ENCODE results near the gene PPM1K. TPM values are rescaled to one million over a fixed set of nuclear protein-coding genes. Genes with fewer than 3 reads are reported as not detected.

Gene PPM1K
- total RNA-seq, 6 donors from 2014 or later, result 18.4 to 56.0 (median 26.0) TPM

GRCh38 chr4:88217169-88217568 lies 67.2 kb downstream of the PPM1K start:
- H3K27ac ChIP-seq, result no peak overlapping the region
- ATAC-seq (ENCODE audit: low FRiP score in 2 of 2) (no peak), DNase-seq (no peak)
- no peaks in the 10 kb centered on the region for H3K27me3 ChIP-seq
- H3K9me3 ChIP-seq, result no peaks in the 10 kb centered on the region
- TF ChIP-seq POLR2AphosphoS5 (IDR thresholded peaks at IDR 0.05) (no peak), EP300 (IDR thresholded peaks at IDR 0.05) (no peak), CTCF (IDR thresholded peaks at IDR 0.05) (no peak), POLR2A (IDR thresholded peaks at IDR 0.05) (no peak)
- H3K36me3 ChIP-seq, result no peaks in the 10 kb centered on the region
- 83 to 97% methylated on average over 4 of the region's 4 CpGs for WGBS, 2 donors
- H3K4me1 ChIP-seq, result peaks cover 0 to 4% (median 0%) of the 10 kb centered on the region in 4 donors
- no peak overlapping the region for H3K4me3 ChIP-seq

GRCh38 chr4:88216395-88216794 lies 68.0 kb downstream of the PPM1K start:
- ATAC-seq (ENCODE audit: low FRiP score in 2 of 2), result peak in 1 of 2 donors; percentile 45
- Histone ChIP-seq H3K4me3 (no peak overlapping the region), H3K36me3 (no peaks in the 10 kb centered on the region), H3K9me3 (no peaks in the 10 kb centered on the region), H3K4me1 (peaks cover 0 to 4% (median 0%) of the 10 kb centered on the region in 4 donors), H3K27ac (no peak overlapping the region), H3K27me3 (no peaks in the 10 kb centered on the region)
- WGBS, 2 donors, result 71 to 81% methylated on average over 6 of the region's 6 CpGs
- no peak for TF ChIP-seq EP300 (IDR thresholded peaks at IDR 0.05)
- TF ChIP-seq POLR2AphosphoS5 (IDR thresholded peaks at IDR 0.05), result no peak
- no peak for TF ChIP-seq CTCF (IDR thresholded peaks at IDR 0.05)
- no peak for TF ChIP-seq POLR2A (IDR thresholded peaks at IDR 0.05)
- peak in 1 of 2 donors; percentile 52 for DNase-seq

GRCh38 chr4:88215351-88215750 lies 69.0 kb downstream of the PPM1K start:
- Histone ChIP-seq H3K4me3 (no peak overlapping the region), H3K4me1 (peaks cover 0 to 4% (median 0%) of the 10 kb centered on the region in 4 donors), H3K9me3 (no peaks in the 10 kb centered on the region), H3K36me3 (no peaks in the 10 kb centered on the region), H3K27me3 (no peaks in the 10 kb centered on the region), H3K27ac (no peak overlapping the region)
- WGBS, 2 donors, result 75 to 77% methylated on average over 2 of the region's 2 CpGs
- TF ChIP-seq CTCF (IDR thresholded peaks at IDR 0.05) (no peak), POLR2A (IDR thresholded peaks at IDR 0.05) (no peak), POLR2AphosphoS5 (IDR thresholded peaks at IDR 0.05) (no peak), EP300 (IDR thresholded peaks at IDR 0.05) (no peak)
- no peak for DNase-seq
- ATAC-seq (ENCODE audit: low FRiP score in 2 of 2), result no peak

- Histone ChIP-seq H3K27me3 (no peaks in the 10 kb centered on the region), H3K36me3 (no peaks in the 10 kb centered on the region), H3K4me3 (no peak overlapping the region), H3K27ac (no peak overlapping the region), H3K4me1 (no peaks in the 10 kb centered on the region), H3K9me3 (no peaks in the 10 kb centered on the region)
- DNase-seq (no peak), ATAC-seq (ENCODE audit: low FRiP score in 2 of 2) (no peak)
- TF ChIP-seq POLR2AphosphoS5 (IDR thresholded peaks at IDR 0.05), result no peak
- no peak for TF ChIP-seq POLR2A (IDR thresholded peaks at IDR 0.05)
- TF ChIP-seq CTCF (IDR thresholded peaks at IDR 0.05), result no peak
- TF ChIP-seq EP300 (IDR thresholded peaks at IDR 0.05), result no peak
- WGBS, 2 donors, result 51 to 62% methylated on average over 4 of the region's 4 CpGs
Measured at GRCh38 chr4:88212253-88212561, 72.2 kb downstream of the PPM1K start.

GRCh38 chr4:88211473-88212252 lies 72.7 kb downstream of the PPM1K start:
- Histone ChIP-seq H3K4me3 (no peak overlapping the region), H3K27ac (no peak overlapping the region), H3K9me3 (no peaks in the 10 kb centered on the region), H3K4me1 (no peaks in the 10 kb centered on the region), H3K27me3 (no peaks in the 10 kb centered on the region), H3K36me3 (no peaks in the 10 kb centered on the region)
- TF ChIP-seq POLR2AphosphoS5 (IDR thresholded peaks at IDR 0.05), result no peak
- TF ChIP-seq CTCF (IDR thresholded peaks at IDR 0.05), result peak; percentile 57 to 78 (median 64)
- DNase-seq (no peak), ATAC-seq (ENCODE audit: low FRiP score in 2 of 2) (peak in 1 of 2 donors; percentile 73)
- 61 to 62% methylated on average over 18 of the region's 18 CpGs for WGBS, 2 donors
